GM18505 (cell line): ENCODE measurements around the gene LRRN2.

Experiments used
- ATAC-seq: cut with Tn5 transposase; IDR thresholded peaks from one replicate; pipeline ENCODE4 v1.9.1; 2021; ENCODE audit not compliant: unreplicated experiment
- POLR2A ChIP-seq: IDR thresholded peaks from 4 replicates; pipeline ENCODE4 v1.6.1; 2011; ENCODE audit warnings: borderline replicate concordance; ENCODE audit not compliant: insufficient read depth, insufficient read length; ENCODE audit errors: extremely low read depth

LRRN2 gene

DNA sequence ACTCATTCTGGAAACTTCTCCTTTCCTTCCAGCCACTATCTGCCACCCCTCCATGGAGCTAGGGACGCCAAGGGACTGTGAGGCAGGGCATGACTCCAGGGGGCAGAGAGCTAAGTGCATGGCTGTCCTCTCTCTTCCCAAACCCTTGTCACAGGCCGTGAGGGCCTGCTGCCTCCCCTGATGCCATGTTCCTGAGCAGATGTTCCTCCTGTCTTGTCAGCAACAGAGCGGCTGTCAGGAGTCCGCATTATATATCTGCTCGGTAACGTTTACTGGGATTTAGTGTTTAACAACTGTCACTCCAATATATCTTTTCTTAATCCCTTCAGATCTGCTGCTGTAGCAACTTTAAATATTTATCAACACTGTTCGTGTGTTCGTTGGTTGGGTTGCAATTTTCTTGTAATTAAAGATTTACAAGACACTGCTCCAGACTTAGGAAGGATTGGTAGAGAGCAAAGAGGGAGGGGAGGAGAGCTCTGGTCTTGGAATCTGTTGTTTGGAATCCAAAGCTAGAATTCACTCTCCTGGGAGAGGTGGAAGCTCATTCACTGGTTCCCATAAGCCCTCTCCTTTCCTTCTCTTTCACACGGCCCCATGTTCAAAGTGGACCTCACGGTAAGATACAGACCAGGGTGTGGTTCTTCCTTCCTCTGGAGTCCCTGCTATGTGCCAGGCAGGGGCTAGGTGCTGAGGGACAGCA, 93.1 kb downstream of the LRRN2 start:
- ATAC-seq, result no peak
- TF ChIP-seq POLR2A, result no peak

- TF ChIP-seq POLR2A, result no peak
- ATAC-seq, result no peak
These were observed 94.0 kb downstream of the LRRN2 start for GRCh38 chr1:204591473-204592090.

DNA sequence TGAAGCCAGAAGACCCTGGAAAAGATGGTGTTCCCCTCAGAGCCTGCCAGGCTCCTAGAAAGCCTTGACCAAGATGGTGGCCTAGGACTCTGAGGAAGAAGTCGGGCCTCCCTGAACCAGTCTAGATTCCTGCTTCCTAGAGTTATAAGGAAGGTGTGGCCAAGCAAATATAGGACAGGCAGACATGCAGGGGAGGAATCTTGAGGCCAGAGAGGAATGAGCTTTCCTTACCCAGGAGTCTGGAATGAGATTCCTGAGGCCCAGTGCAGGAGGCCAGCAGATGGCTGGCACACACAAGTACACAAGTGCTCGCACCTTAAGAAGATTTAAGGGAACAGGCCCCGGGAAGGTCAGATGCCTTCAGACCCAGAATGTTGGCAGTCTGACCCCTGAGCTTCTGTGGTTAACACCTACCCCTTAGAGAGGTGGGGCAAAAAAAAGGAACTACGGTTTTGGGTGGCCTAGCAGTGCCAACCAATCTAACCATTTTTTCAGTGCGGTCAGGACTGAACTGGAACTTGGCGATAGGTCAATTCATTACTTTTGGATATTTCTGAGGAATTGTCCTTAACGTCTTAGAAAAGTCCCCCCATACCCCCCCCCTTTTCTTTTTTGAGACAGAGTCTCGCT, 96.0 kb downstream of the LRRN2 start:
- no peak for TF ChIP-seq POLR2A
- no peak for ATAC-seq

- no peak for TF ChIP-seq POLR2A
- ATAC-seq, result no peak
These were observed 96.7 kb downstream of the LRRN2 start for GRCh38 chr1:204588826-204589225.

DNA sequence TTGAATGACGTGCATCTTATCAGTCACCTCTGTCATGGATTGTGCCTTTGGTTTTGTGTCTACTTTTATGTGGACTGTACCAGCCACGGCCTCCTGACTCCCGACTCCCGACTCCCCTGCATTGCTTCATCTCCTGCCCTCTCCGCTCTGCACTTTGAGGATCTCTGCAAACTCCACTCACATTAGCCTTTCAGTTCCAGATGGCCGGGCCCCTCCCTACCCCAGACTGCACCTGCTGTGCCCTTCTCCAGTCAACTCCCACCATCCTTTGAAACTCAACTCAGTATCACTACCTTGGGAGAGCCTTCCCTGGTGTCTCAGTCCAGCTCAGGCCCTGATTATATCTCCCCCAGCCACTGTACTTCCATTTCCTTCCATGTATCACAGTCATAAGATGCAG, 97.9 kb downstream of the LRRN2 start:
- no peak for TF ChIP-seq POLR2A
- ATAC-seq, result no peak

DNA sequence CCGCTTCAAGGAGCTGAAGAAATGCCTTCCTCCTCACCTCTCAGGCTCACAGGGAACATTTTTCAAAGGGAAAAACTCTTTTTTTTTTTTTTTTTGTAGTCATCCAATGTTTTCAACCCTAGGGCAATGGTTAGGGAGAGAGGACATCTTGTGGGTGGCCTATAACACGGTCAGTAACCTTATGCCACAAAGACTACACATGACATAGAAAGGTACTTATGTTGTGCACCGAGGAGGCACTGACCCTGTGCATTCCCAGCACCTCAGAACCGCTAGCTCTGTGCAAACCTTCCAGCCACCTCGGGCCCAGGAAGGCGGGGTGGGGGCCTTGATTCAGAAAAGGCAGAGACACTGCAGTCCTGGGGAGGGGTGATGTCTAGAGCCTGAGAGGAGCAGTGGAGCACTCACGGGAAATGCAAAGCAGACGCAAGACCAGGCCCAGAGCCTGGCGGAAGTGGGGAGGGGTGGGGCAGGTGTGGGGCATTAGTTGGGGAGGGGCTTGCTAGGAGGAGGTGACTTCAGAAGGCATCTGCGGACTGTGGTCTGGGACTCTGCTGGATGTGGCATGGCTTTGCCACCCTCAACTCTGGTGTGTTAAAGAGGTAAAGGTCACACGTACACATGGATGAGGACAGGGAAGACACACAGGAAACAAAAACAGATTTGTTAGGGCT, 100.7 kb downstream of the LRRN2 start:
- TF ChIP-seq POLR2A, result no peak
- ATAC-seq, result no peak

GRCh38 chr1:204583909-204584632, 101.5 kb downstream of the LRRN2 start:
- TF ChIP-seq POLR2A, result no peak

GRCh38 chr1:204581759-204582158, 103.8 kb downstream of the LRRN2 start:
- no peak for TF ChIP-seq POLR2A
- no peak for ATAC-seq

More at GRCh38 chr1:204583909-204584632, 101.5 kb downstream of the LRRN2 start:
- ATAC-seq, result no peak

- no peak for TF ChIP-seq POLR2A
- ATAC-seq, result no peak
These were observed 104.7 kb downstream of the LRRN2 start for GRCh38 chr1:204580862-204581261.

- TF ChIP-seq POLR2A, result no peak
- ATAC-seq, result no peak
These were observed 105.9 kb downstream of the LRRN2 start for GRCh38 chr1:204579681-204580080.

GRCh38 chr1:204578867-204579664, 106.5 kb downstream of the LRRN2 start:
- peak; percentile 63 for ATAC-seq
- TF ChIP-seq POLR2A, result peak; percentile 33

DNA sequence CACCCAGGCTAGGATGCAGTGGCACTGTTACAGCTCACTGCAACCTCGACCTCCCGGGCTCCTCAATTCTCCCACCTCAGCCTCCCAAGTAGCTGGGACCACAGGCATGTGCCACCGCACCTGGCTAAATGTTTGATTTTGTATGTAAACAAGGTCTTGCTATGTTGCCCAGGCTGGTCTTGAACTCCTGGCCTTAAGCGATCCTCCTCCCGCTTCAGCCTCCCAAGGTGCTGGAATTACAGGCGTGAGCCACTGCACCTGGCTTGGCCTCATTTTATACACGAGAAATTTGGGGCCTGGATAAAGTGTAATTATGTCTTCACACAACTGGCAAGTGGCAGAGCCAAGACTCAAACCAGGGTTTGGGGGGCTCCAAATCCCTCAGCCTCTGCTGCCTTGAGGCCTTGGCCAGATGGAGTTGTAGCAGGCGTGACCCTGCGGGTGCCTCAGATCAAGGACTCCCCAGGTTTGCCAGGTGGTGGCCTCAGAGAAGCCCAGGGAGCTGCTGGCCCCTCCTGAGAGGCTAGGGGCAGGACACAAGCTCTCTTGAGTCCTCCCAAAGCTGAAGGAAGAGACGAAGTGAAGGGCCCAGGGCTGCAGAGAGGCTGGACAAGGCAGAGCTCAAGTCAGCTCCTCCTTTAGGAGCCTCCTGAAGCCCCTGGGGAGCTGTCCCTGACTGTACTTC, 107.6 kb downstream of the LRRN2 start:
- no peak for ATAC-seq
- no peak for TF ChIP-seq POLR2A
